ENCODE measurements around the gene USP10. TPM values are rescaled to one million over a fixed set of nuclear protein-coding genes. Genes with fewer than 3 reads are reported as not detected.

USP10 gene
- total RNA-seq, 2 experiments from 2014 or later = 65.9 to 134 TPM

DNA sequence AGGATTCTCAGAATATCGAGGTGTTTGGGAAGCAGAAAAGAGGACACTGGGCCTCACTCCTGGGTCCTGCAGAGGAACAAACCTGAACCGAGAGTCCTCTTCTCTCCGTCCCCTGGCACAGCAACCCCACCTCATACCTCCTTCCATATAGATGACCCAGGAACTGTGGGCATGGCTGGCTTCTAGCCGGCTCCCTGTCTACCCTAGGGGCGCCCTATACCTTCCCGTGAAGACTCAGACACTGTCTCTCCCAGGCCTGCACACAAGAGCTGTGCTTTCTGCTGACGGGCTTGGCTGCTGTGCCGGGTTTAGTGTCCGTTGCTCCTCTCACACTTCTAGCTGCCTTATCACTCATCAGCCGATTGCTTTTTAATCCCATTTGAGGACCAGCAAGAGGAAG, 73.5 kb downstream of the USP10 start:
- TF ChIP-seq CTCF (conservative IDR thresholded peaks at IDR 0.05; ENCODE audit: low read length) = no peak
- TF ChIP-seq EZH2phosphoT487 (IDR thresholded peaks at IDR 0.05; ENCODE audit: borderline replicate concordance, low read depth, low read length) = no peak
- intact Hi-C loops (cut with micrococcal nuclease; ENCODE audit: unreplicated experiment) = no loop called here
- no peaks in the 10 kb centered on the region for H3K9me3 ChIP-seq (ENCODE audit: low read length)
- DNase-seq (ENCODE audit: low spot score) = no peak
- H3K9me2 ChIP-seq (ENCODE audit: insufficient read depth, low read length) = no peaks in the 10 kb centered on the region
- H3K4me1 ChIP-seq (ENCODE audit: insufficient read depth, low read length, poor library complexity, severe bottlenecking) = no peaks in the 10 kb centered on the region
- no TSS peak for BruUV-seq (replicated peaks)
- POLR2A ChIA-PET = interaction anchor here (0.7 kb wide), 1 partner anchor 443 kb away, joined by 3 read pairs; no protein-coding TSS in a partner anchor
- H3K4me2 ChIP-seq (ENCODE audit: low read length) = no peak overlapping the region
- no peaks in the 10 kb centered on the region for H4K20me1 ChIP-seq (ENCODE audit: insufficient read depth, low read length)
- CTCF ChIA-PET (ENCODE audit: unreplicated experiment) = no interaction called here
- H3K27ac ChIP-seq (ENCODE audit: low read depth, low read length, poor library complexity, severe bottlenecking) = no peak overlapping the region
- peaks cover 98% of the 10 kb centered on the region for H3K36me3 ChIP-seq (ENCODE audit: insufficient read depth, low read length)
- H3K79me2 ChIP-seq (ENCODE audit: insufficient read depth, low read depth, low read length) = no peaks in the 10 kb centered on the region
- H3K4me3 ChIP-seq (ENCODE audit: low read depth, low read length, poor library complexity, severe bottlenecking) = no peak overlapping the region
- no peak overlapping the region for H2AFZ ChIP-seq (ENCODE audit: low read length)

- intact Hi-C loops (cut with micrococcal nuclease; ENCODE audit: unreplicated experiment) = no loop called here
- ChIA-PET CTCF (ENCODE audit: unreplicated experiment) (no interaction called here), POLR2A (interaction anchor here (0.7 kb wide), 1 partner anchor 91 kb away, joined by 3 read pairs; no protein-coding TSS in a partner anchor)
- Histone ChIP-seq H3K9me3 (ENCODE audit: low read length) (no peaks in the 10 kb centered on the region), H3K4me2 (ENCODE audit: low read length) (no peak overlapping the region), H3K4me1 (ENCODE audit: insufficient read depth, low read length, poor library complexity, severe bottlenecking) (no peaks in the 10 kb centered on the region), H3K27ac (ENCODE audit: low read depth, low read length, poor library complexity, severe bottlenecking) (no peak overlapping the region), H2AFZ (ENCODE audit: low read length) (no peak overlapping the region), H4K20me1 (ENCODE audit: insufficient read depth, low read length) (no peaks in the 10 kb centered on the region), H3K79me2 (ENCODE audit: insufficient read depth, low read depth, low read length) (no peaks in the 10 kb centered on the region), H3K36me3 (ENCODE audit: insufficient read depth, low read length) (peaks cover 97% of the 10 kb centered on the region), H3K9me2 (ENCODE audit: insufficient read depth, low read length) (no peaks in the 10 kb centered on the region), H3K4me3 (ENCODE audit: low read depth, low read length, poor library complexity, severe bottlenecking) (no peak overlapping the region)
- no peak for TF ChIP-seq CTCF (conservative IDR thresholded peaks at IDR 0.05; ENCODE audit: low read length)
- no peak for TF ChIP-seq EZH2phosphoT487 (IDR thresholded peaks at IDR 0.05; ENCODE audit: borderline replicate concordance, low read depth, low read length)
- no TSS peak for BruUV-seq (replicated peaks)
- no peak for DNase-seq (ENCODE audit: low spot score)
These were observed 75.0 kb downstream of the USP10 start for GRCh38 chr16:84774810-84775209.

DNA sequence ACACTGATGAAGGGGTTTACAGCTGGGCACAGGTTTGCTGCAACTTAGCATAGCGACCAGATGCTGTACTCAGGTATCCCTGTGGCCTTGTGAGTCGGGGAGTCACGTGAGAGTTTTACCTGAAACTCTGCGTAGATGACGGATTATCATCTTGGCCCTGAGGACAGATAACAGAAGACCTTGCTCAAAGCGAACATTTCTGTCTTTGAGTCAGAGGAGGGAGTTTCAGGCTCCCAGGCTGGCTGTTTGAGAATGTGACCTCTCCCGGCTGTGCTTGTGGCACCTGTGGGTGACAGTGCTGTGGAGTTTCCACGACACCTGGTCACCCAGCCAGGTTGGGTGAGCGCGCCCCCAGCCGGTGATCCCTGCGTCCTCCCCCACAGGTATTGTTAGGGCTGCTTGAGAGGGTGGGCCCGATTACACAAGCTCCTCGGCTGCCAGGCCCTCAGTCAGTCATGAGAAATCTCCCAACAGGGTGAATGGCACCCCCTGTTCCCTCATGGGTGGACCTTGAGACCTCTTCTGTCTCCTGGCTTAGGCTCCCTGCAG, 75.5 kb downstream of the USP10 start:
- intact Hi-C loops (cut with micrococcal nuclease; ENCODE audit: unreplicated experiment) = no loop called here
- Histone ChIP-seq H2AFZ (ENCODE audit: low read length) (no peak overlapping the region), H3K27ac (ENCODE audit: low read depth, low read length, poor library complexity, severe bottlenecking) (no peak overlapping the region), H3K36me3 (ENCODE audit: insufficient read depth, low read length) (peaks cover 97% of the 10 kb centered on the region), H3K4me3 (ENCODE audit: low read depth, low read length, poor library complexity, severe bottlenecking) (no peak overlapping the region), H3K79me2 (ENCODE audit: insufficient read depth, low read depth, low read length) (no peaks in the 10 kb centered on the region), H3K9me3 (ENCODE audit: low read length) (no peaks in the 10 kb centered on the region), H3K4me1 (ENCODE audit: insufficient read depth, low read length, poor library complexity, severe bottlenecking) (no peaks in the 10 kb centered on the region), H4K20me1 (ENCODE audit: insufficient read depth, low read length) (no peaks in the 10 kb centered on the region), H3K4me2 (ENCODE audit: low read length) (no peak overlapping the region), H3K9me2 (ENCODE audit: insufficient read depth, low read length) (no peaks in the 10 kb centered on the region)
- POLR2A ChIA-PET = interaction anchor here (0.8 kb wide), 1 partner anchor 8 kb away, joined by 3 read pairs; no protein-coding TSS in a partner anchor
- BruUV-seq (replicated peaks) = no TSS peak
- TF ChIP-seq EZH2phosphoT487 (IDR thresholded peaks at IDR 0.05; ENCODE audit: borderline replicate concordance, low read depth, low read length) (no peak), CTCF (conservative IDR thresholded peaks at IDR 0.05; ENCODE audit: low read length) (no peak)
- CTCF ChIA-PET (ENCODE audit: unreplicated experiment) = no interaction called here
- no peak for DNase-seq (ENCODE audit: low spot score)

Measured in OCI-LY7 (cell line).